GM19455 (cell line): ENCODE measurements around the gene TMEM141.
"Not testable (repeated sequence)": the region's sequence is repeated elsewhere in the genome, so short reads cannot be mapped to it uniquely, and the experiment has no call there.

Experiments used
- ATAC-seq: cut with Tn5 transposase; IDR thresholded peaks from one replicate; pipeline ENCODE4 v1.9.1; 2021; ENCODE audit not compliant: unreplicated experiment

The TMEM141 gene

DNA sequence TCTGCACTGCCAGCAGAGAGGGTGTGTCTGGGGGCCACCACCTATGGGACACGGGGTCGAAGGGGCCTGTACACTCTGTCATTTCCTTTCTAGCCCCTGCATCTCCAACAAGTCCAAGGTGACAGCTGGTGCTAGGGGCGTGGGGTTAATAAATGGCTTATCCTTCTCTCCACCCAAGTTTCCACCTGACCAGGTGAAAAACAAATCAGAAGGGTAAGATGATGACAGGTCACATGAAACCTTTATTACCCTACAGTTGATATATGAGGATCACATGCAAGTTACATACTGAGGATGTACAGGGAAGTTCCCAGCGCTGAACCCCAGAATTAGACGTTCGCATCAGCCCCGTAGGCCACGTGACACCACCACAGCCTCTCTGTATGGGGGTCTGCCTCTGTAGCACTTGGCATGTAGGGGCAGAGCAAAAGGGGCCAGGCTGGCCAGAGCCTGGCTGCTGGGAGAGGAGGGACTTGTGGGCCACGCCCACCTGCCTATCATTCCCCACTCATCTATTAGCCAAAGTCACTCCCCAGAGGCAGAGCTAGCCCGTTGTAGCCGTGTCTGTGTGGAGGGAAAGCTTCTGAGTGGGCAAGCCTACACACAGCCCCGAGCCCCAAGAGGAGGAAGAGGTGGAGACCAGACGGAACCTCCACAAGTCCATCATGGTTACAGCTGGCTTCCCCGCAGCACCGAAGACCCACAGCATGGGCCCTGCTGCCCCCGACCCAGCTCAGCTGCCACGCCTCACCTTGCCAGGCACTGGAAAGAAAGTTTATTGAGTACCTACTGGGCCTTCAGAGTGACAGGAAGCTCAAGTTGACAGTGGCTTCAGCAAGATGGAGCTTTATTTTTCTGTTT, 2.2 kb downstream of the TMEM141 start:
- ATAC-seq: no peak

DNA sequence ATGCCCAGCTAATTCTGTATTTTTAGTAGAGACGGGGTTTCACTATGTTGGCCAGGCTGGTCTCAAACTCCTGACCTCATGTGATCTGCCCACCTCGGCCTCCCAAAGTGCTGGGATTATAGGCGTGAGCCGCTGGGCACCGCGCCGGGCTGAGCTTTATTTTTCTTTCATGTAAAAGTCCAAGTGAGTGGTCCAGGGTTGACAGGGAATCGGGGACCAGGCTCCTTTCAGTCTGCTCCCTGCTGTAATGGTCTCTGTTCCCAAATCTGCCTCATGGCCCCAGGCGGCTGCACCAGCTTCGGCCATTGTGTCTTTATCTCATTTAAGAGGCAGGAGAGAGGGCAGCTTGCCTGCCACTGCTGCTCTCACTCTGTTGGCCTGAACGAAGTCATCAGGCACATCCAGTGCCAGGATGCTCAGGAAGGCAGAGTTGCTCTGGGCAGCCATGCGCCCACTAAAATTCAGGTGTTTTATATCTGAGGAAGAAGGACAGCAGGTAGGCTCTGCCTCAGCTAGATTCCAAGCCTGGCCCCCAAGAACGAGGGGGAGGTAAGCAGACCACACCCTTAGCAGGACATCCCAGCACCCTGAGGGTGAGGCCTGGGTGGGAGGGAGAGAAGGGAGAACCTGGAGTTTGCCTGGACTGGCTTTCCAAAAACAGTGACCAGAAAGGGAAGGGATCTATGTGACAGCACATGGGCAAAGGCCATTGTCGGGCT, 3.3 kb downstream of the TMEM141 start:
- no peak for ATAC-seq

DNA sequence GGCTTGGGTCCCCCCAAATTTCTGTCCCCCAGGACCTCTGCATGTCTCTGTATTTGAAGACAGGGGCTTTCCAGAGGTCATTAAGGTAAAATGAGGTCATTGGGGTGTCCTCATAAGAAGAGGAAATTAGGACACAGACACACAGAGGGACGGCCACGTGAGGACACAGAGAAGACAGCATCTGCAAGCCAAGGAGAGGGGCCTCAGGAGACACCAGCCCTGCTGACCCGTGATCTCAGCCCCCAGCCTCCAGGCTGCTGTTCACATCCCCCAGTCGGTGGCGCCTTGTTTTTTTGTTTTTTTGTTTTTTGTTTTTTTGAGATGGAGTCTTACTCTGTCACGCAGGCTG, 3.8 kb downstream of the TMEM141 start:
- ATAC-seq: no peak

DNA sequence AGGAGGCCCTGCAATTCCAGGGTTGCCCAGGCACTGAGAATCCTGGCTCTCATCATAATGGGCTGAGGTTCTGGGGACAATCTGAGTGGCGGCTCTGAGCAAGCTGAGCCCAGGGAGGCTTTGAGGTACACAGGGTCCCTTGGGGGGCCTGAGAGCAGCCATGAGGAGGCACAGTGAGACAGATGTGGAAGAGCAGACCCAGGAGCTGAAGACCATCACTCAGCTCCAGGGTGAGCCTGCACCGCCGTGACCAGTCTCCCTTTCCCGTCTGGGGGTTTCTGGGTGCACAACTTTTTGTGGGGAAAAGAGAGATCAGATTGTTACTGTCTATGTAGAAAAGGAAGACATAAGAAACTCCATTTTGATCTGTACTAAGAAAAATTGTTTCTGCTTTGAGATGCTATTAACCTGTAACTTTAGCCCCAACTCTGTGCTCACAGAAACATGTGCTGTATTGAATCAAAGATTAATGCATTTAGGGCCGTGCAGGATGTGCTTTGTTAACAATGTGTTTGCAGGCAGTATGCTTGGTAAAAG, 5.2 kb downstream of the TMEM141 start, which contains the start of gene CCDC183:
Gene CCDC183 (plus strand): TSS at position 101 of the 537 bp plus-strand sequence. CDS start 60 bp downstream, at position 161.
- no peak for ATAC-seq

DNA sequence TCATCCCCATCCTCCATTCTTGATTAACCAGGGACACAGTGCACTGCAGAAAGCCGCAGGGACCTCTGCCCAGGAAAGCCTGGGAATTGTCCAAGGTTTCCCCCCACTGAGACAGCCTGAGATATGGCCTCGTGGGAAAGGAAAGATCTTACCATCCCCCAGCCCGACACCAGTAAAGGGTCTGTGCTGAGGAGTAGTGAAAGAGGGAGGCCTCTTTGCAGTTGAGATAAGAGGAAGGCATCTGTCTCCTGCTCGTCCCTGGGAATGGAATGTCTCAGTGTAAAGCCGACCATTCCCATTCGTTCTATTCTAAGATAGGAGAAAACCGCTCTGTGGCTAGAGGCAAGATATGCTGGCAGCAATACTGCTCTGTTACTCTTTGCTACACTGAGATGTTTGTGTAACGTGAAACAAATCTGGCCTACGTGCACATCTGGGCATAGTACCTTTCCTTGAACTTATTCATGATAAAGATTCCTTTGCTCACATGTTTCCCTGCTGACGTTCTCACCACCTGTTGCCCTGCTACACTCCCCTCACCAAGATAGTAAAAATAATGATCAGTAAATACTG, 5.7 kb downstream of the TMEM141 start:
- ATAC-seq: not testable (repeated sequence)

DNA sequence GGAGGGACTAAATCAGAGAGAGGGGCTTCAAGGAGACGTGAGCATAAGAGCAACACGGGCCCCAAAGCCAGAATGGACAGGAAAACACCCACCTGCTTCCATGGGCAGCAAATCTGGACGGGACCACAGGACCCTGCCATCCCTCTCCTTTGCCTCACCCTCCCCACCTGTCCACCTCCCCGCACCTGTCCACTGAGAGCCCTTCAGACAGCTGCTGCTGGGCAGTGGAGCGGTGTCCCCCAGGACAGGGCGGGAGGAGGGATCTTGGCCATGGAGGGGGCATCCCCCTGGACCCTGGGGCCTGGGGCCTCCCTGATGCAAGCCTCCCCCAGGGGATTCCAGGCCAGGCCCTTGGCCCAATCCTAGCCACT, 7.5 kb downstream of the TMEM141 start:
- ATAC-seq: no peak

DNA sequence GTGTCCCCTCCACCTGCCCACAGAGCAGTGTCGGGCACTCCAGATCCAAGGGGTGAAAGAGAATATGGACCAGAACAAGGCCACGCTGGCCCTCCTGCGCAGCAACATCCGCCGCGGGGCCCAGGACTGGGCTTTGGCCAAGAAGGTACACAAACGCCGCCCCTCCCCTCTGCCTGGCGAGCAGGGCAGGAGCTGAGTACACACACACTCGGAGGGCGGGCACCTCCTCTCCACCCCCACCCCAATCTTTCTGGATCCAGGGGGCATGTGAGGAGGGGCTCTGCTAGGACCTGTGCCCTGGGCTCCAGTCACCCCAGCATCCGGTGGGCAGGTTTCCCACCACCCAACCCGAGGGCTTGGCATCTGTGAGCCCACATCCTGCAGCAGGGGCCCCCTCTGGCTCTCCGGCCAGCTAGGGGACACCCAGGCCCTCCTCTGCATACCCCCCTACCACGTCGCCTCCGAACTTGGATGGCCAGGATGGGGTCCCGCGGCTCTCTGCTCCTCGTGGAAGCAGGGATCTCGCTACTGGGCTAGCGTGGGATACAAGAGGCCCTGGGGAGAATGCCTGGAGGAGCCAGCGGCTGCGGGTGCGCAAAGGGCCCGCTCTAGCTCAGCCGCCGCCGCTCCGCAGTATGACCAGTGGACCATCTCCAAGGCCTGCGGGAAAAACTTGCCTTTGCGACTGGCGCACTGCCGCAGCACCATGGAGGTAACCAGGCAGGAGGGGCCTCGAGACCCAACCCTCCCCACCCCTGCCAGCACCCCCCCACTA, 8.1 kb downstream of the TMEM141 start:
- ATAC-seq: no peak

DNA sequence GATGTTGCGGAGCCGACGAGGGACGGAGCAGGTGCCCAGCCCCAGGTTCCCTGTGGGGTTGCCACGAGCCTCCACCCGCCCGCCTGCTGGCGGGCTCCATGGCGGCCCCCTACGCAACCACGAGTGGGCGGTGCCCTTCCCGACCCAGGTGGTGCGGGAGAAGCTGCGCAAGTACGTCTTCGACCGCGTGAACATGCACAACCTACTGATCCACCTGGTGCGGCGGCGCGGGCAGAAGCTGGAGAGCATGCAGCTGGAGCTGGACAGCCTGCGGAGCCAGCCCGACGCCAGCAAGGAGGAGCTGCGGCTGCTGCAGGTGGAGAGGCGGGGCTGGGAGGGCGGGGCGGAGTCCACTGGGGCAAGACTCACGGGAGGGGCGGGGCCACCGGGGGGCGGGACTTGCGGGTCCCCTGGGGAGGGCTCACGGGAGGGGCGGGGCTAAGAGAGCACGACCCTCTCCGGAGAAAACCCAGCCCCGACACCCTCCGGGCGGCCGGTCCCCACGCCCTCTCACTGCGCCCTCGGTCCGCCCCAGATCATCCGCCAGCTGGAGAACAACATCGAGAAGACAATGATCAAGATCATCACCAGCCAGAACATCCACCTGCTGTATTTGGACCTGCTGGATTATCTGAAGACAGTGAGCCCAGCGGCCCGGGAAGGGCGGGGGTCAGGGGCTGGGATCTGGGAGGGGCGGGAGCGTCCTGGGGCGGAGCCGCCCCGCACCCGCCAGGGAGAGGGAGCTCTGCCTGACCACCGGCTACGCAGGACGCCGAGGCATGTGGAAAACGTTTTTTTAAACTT, 8.9 kb downstream of the TMEM141 start:
- ATAC-seq: no peak

DNA sequence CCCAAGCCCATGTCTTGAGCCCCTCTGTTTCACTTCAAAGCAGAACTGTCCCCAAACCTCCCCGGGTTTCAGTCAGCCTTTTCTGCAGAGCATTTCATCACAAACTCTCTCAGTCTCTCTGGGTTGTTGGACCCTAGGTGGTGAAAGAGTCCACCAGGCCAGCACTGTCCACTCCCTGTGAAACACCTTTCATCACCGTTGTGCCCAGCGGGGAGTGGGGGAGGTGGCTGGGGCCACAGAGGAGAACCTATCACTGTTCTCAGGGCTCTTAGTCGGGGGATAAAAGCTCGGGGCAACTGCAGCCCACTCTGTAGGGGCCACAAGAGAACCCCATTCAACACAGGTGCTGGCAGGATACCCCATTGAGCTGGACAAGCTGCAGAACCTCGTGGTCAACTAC, 11.2 kb downstream of the TMEM141 start:
- ATAC-seq: no peak

DNA sequence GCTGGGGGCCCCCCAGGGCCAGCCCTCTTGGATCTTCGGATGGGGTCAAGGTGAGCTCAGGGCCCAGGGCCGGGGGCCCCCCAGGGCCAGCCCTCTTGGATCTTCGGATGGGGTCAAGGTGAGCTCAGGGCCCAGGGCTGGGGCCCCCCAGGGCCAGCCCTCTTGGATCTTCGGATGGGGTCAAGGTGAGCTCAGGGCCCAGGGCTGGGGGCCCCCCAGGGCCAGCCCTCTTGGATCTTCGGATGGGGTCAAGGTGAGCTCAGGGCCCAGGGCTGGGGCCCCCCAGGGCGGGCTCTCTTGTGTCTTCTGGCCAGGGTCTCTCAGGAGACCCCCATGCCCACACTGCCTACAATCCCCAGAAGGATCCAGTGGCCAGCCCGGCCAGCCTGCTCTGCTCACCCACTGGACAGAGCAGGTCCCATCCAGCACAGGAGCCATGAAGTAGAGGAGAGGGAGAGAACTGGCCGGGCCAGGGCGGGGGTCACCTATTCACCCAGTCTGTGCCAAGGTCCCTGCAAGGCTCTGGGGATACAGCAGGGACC, 11.9 kb downstream of the TMEM141 start:
- ATAC-seq: not testable (repeated sequence)

DNA sequence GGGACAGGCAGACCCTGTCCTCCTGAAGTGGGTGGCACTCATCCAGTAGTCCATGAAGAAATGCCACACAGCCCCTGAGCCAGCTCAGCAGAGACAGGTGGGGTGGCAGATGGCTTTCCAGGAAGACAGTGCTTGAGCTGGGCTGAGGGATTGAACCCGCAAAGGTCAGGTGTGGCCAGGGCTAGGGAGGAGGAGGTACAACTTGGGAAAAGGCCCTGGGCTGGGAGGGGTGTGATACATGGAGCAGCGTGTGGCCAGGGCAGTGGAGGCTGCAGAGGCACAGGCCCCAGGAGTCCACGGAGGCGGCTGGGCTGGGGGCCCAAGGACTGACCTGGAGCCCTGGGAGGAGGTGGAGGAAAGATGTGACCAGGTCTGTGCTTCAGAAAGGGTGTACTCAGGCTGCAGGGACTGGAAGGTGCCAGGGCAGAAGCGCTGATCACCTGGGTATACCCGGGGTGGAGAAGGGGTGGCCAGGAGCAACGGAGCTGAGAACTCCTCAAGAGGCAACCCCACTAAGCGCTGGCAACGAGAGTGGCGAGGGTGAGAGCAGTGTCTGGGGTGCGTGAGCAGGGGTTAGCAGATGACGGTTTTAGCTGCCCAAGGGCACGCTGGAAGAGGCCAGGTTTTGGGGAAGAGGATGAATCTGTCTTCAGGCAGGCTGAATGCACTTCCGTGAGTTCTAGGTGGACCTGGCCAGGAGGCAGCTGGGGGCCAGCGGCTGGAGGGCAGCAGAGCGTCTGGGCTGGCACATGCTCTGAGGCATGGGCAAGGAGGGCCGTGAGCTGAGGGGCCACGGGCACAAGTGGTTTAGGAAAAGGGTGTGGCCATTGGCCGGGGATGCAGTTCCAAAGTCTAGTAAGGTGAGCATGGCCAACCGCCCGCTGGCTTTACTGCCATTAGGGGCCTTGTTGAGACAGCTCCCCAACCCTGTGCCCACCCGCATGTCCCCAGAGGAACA, 12.7 kb downstream of the TMEM141 start:
- no peak for ATAC-seq

DNA sequence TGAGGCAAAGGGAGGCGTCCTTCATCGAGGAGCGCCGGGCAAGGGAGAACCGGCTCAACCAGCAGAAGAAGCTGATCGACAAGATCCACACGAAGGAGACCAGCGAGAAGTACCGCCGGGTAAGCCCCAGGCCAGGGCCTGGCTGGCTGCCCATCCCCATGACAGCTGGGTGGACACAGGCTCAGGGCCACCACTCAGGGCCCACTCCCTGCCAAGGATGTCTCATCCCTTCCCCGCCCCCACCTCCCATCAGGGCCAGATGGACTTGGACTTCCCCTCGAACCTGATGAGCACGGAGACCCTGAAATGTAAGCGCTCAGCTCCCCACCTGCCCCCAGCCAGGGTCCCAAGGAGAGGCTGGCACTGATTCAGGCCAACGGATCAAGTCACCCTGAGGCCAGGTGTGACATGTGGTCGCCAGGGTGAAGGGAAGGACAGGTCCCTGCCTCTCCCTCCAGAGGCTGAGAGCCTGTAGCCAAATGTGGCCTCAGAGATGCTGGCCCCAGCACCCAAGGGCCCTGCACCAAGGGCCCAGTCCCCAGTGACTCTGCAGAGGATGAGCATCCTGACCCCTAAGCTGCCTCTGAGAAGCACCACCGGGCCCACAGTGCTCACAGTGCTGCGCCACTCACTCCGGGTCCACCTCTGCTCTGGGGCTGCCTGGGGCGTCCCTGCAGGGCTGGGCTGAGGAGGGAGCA, 13.5 kb downstream of the TMEM141 start:
- ATAC-seq: no peak

DNA sequence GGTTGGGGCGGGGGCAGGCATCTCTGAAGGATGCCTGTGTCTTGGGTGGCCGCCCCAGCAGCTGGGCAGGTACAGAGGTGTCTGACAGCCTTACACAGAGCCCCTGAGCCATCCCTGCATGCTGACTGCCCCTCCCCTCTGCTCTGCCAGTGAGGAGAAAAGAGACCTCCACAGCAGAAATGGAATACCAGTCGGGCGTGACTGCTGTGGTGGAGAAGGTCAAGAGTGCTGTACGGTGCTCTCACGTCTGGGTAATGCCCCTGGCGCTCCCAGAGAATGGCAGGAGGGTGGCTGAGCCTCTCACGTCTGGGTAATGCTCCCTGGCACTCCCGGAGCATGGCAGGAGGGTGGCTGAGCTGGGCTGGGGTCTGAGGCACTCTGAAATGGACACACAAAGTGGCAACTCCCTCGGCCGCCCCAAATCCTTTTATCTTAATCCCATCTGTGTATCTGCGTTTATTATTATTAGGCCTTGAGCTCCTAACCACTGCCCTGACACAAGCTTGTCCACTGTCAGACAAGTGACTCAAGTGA, 14.1 kb downstream of the TMEM141 start:
- ATAC-seq: no peak

DNA sequence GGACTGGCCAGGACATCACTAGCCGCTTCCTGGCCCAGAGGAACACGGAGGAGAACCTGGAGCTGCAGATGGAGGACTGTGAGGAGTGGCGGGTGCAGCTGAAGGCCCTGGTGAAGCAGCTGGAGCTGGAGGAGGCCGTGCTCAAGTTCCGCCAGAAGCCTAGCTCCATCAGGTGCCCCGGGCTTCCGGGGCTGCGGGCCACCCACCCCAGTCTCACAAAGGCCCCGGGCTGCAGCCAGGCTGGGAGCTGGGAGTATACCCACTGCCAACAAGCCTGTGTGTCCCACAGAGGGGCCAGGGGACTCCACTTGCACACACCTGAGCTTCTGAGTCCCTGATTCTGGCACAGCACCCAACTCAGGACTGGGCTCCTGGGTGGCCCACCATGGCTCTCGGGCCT, 14.9 kb downstream of the TMEM141 start:
- no peak for ATAC-seq

DNA sequence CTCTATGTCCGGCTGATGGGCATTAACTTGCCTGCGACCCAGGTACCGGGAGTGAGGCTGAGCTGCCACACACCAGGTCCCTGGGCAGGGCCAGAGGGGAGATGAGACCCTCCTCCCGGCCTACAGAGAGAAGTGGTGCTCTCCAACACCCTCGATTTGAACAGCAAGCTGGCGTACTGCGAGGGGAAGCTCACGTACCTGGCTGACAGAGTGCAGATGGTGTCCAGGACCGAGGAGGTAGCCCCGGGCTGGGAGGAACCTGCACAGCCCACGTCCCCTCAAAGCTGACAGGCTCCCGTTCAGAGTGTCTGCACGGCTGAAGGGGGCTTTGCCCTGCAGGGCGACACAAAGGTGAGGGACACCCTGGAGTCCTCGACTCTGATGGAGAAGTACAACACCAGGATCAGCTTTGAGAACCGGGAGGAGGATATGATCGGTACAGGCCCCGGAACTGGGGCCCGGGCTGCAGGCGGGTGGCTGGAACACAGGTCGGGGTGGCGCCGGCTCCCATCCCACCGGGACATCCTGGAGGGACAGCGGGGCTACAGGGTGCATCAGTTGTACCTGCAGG, 15.6 kb downstream of the TMEM141 start:
- no peak for ATAC-seq

DNA sequence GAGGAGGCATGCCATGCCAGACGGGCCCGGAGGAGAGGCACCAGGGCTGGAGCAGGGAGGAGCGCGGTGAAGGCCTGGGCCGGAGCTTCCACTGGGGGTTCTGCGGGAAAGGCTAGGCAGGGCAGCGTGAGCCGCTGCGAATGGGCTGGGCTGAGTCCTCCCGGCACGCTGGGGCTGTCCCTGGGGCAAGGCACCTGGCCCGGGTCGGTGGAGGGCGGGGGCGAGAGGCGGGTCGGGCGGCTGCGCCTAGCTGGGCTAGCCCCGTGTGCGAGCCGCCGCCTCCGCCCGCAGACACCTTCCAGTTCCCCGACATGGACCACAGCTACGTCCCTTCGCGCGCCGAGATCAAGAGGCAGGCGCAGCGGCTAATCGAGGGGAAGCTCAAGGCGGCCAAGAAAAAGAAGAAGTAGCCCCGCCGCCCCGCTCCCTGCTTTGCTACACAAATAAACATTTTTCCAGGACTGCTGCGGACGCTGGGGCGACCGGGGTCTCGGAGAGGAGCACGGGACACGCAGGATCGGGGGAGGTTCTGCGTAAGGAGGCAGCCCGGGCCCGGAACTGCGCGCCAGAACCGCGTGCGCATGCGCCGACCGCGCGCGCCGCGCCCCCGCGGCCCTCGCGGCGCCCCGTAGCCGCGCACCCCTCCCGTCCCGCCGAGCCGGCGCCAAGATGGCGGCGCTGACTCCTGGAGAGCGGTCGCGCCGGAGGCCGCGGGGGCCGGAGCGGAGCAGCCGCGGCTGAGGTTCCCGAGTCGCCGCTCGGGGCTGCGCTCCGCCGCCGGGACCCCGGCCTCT, 16.3 kb downstream of the TMEM141 start, which contains the start of gene RABL6:
Gene RABL6 (plus strand): TSS at position 668 of the 794 bp plus-strand sequence. CDS start 249 bp downstream, outside the sequence.
- ATAC-seq: peak; percentile 74
